ENCODE measurements around the gene AOC2. TPM values are rescaled to one million over a fixed set of nuclear protein-coding genes. Genes with fewer than 3 reads are reported as not detected.

Gene AOC2
- total and polyA plus RNA-seq, 2 of the 13 experiments (the other 11 are each of a cell fraction or from before 2014, with no cell fraction given), result 1.2 to 3.3 TPM

- no peak for TF ChIP-seq ZNF883 (CRISPR knock-in tag; IDR thresholded peaks at IDR 0.05; ENCODE audit: not compliant biosample characterization)
- TF ChIP-seq CBX2 (IDR thresholded peaks at IDR 0.05; ENCODE audit: low read depth, low read length), result no peak
- TF ChIP-seq CBX2 (CRISPR knock-in tag; IDR thresholded peaks at IDR 0.05; ENCODE audit: low read depth), result no peak
- no peak for TF ChIP-seq SNAI1 (CRISPR knock-in tag; IDR thresholded peaks at IDR 0.05; ENCODE audit: borderline replicate concordance)
Observed at GRCh38 chr17:42844271-42844670, at the start of gene AOC2 (continued).

- WGBS (ENCODE audit: low lambda C conversion rate), result 87% methylated on average over 4 of the region's 4 CpGs
- H3K9me3 ChIP-seq (ENCODE audit: low read length), result no peaks in the 10 kb centered on the region
- no peaks in the 10 kb centered on the region for H4K20me1 ChIP-seq (ENCODE audit: insufficient read depth, low read length)
- DNase-seq (ENCODE audit: low spot score), result no peak
- no peak for FAIRE-seq
- H3K27ac ChIP-seq (ENCODE audit: extremely low read length, insufficient read depth, low read length), result no peak overlapping the region
- no peak overlapping the region for H3K4me2 ChIP-seq (ENCODE audit: low read depth, low read length)
- POLR2A ChIA-PET, result interaction anchor here (0.9 to 12.5 kb wide), 7 partner anchors 11 to 52 kb away, joined by 3 to 278 read pairs (median 5); partner anchors contain the start of genes BECN1, EZH1, VPS25 and WNK4
- intact Hi-C loops (cut with micrococcal nuclease; ENCODE audit: unreplicated experiment) (no loop called here), in situ Hi-C loops (cut with HindIII; ENCODE audit: extremely low pct_ligation_motif_present, low pct_unique_long_range_greater_than_20kb) (no loop called here)
- H3K36me3 ChIP-seq (replicated peaks in 1 of 2; ENCODE audit: control insufficient read depth in 1 of 2, insufficient read depth in 2 of 2, low read length in 2 of 2), result peaks cover 0 to 2% of the 10 kb centered on the region in 2 experiments; a peak in 3 of 5 replicates
- ATAC-seq, result no peak
- H3K27me3 ChIP-seq (ENCODE audit: control insufficient read depth in 1 of 2, insufficient read depth in 2 of 2, low read length in 2 of 2), result no peaks in the 10 kb centered on the region; a peak in 2 of 5 replicates
- H3K9ac ChIP-seq (ENCODE audit: insufficient read depth, low read depth, low read length), result no peak overlapping the region
- BruUV-seq (replicated peaks), result no TSS peak
- H3K4me3 ChIP-seq (replicated peaks in 1 of 3; ENCODE audit: insufficient read depth in 1 of 3, low read depth in 2 of 3, low read length in 3 of 3), result no peak overlapping the region
- H2AFZ ChIP-seq (ENCODE audit: low read length), result no peak overlapping the region
- peaks cover 19% of the 10 kb centered on the region for H3K79me2 ChIP-seq (ENCODE audit: insufficient read depth, low read length)
- CTCF ChIA-PET (ENCODE audit: low intra/inter-chr PET ratio, low total read pairs), result no interaction called here
- H3K4me1 ChIP-seq (ENCODE audit: insufficient read depth, low read length), result peaks cover 71% of the 10 kb centered on the region
- TF ChIP-seq AHDC1 (CRISPR knock-in tag; IDR thresholded peaks at IDR 0.05; ENCODE audit: borderline replicate concordance) (no peak), JUND (CRISPR knock-in tag; IDR thresholded peaks at IDR 0.05) (no peak), CSRNP2 (CRISPR knock-in tag; conservative IDR thresholded peaks at IDR 0.05; ENCODE audit: low read depth) (no peak), TP53 (CRISPR knock-in tag; conservative IDR thresholded peaks at IDR 0.05) (no peak), ZNF331 (CRISPR knock-in tag; IDR thresholded peaks at IDR 0.05) (no peak), SYNCRIP (IDR thresholded peaks at IDR 0.05; ENCODE audit: insufficient read depth, low read depth, low read length) (no peak), ZBTB39 (CRISPR knock-in tag; IDR thresholded peaks at IDR 0.05) (no peak), ZNF547 (CRISPR knock-in tag; IDR thresholded peaks at IDR 0.05) (no peak), ZNF816 (CRISPR knock-in tag; IDR thresholded peaks at IDR 0.05; ENCODE audit: borderline replicate concordance) (no peak), RXRA (CRISPR knock-in tag; IDR thresholded peaks at IDR 0.05) (no peak), MTF2 (CRISPR knock-in tag; IDR thresholded peaks at IDR 0.05; ENCODE audit: borderline replicate concordance) (no peak)
Observed at GRCh38 chr17:42795061-42795460, 49.3 kb upstream of the AOC2 start.

Data from HepG2 (cell line).